NCI-H82 (cell line): ENCODE measurements around the gene CTNNA3.

ENCODE experiments used
- DNase-seq: peaks from one replicate; lab custom pipeline; 2025; lab: John Stamatoyannopoulos, UW

CTNNA3 gene

GRCh38 chr10:67115972-67116371 is 580.0 kb downstream of the CTNNA3 start:
- no peak for DNase-seq

- DNase-seq, result no peak
Measured at GRCh38 chr10:67114945-67115344, 581.0 kb downstream of the CTNNA3 start.

GRCh38 chr10:67112765-67113164 is 583.2 kb downstream of the CTNNA3 start:
- no peak for DNase-seq

- peak; percentile 88 for DNase-seq
Measured at GRCh38 chr10:67110286-67110685, 585.7 kb downstream of the CTNNA3 start.

- DNase-seq, result no peak
Measured at GRCh38 chr10:67107670-67108069, 588.3 kb downstream of the CTNNA3 start.

- no peak for DNase-seq
Measured at GRCh38 chr10:67100951-67101350, 595.0 kb downstream of the CTNNA3 start.

GRCh38 chr10:67098461-67098860 is 597.5 kb downstream of the CTNNA3 start:
- DNase-seq, result no peak

GRCh38 chr10:67095531-67095930 is 600.5 kb downstream of the CTNNA3 start:
- no peak for DNase-seq

GRCh38 chr10:67088036-67088435 is 608.0 kb downstream of the CTNNA3 start:
- DNase-seq, result peak; percentile 22

GRCh38 chr10:67087135-67087425 is 608.9 kb downstream of the CTNNA3 start:
- no peak for DNase-seq

- peak; percentile 25 for DNase-seq
Measured at GRCh38 chr10:67086327-67087134, 609.5 kb downstream of the CTNNA3 start.

- peak; percentile 1 for DNase-seq
Measured at GRCh38 chr10:67079126-67079525, 616.9 kb downstream of the CTNNA3 start.

- no peak for DNase-seq
Measured at GRCh38 chr10:67077376-67077775, 618.6 kb downstream of the CTNNA3 start.

GRCh38 chr10:67076144-67076543 is 619.9 kb downstream of the CTNNA3 start:
- DNase-seq, result no peak

GRCh38 chr10:67075491-67075971 is 620.5 kb downstream of the CTNNA3 start:
- no peak for DNase-seq

GRCh38 chr10:67072654-67073053 is 623.3 kb downstream of the CTNNA3 start:
- DNase-seq, result no peak

- no peak for DNase-seq
Measured at GRCh38 chr10:67050415-67050814, 645.6 kb downstream of the CTNNA3 start.

GRCh38 chr10:67049988-67050387 is 646.0 kb downstream of the CTNNA3 start:
- DNase-seq, result no peak

GRCh38 chr10:67046507-67046906 is 649.5 kb downstream of the CTNNA3 start:
- no peak for DNase-seq

GRCh38 chr10:67045404-67045803 is 650.6 kb downstream of the CTNNA3 start:
- DNase-seq, result no peak

GRCh38 chr10:67043041-67043440 is 653.0 kb downstream of the CTNNA3 start:
- no peak for DNase-seq

GRCh38 chr10:67036808-67037207 is 659.2 kb downstream of the CTNNA3 start:
- DNase-seq, result no peak

- DNase-seq, result no peak
Measured at GRCh38 chr10:67033878-67034277, 662.1 kb downstream of the CTNNA3 start.

GRCh38 chr10:67022099-67022498 is 673.9 kb downstream of the CTNNA3 start:
- no peak for DNase-seq
